Endothelial cell (in vitro differentiated cells): ENCODE results near the gene RTN3. TPM values are rescaled to one million over a fixed set of nuclear protein-coding genes. Genes with fewer than 3 reads are reported as not detected.

Experiments
- DNase-seq: peaks from one replicate; pipeline ENCODE4 v3.0.0; 2021; ENCODE audit warnings: low spot score
- H3K27ac Mint-ChIP-seq: one replicate; pipeline ENCODE4 v1.8.0; 2021; ENCODE audit warnings: mixed read lengths, inconsistent platforms; ENCODE audit not compliant: unreplicated experiment
- H3K27me3 Mint-ChIP-seq: one replicate; pipeline ENCODE4 v1.8.0; 2021; ENCODE audit warnings: mild to moderate bottlenecking, moderate library complexity, mixed read lengths, inconsistent platforms; ENCODE audit not compliant: unreplicated experiment
- H3K36me3 Mint-ChIP-seq: one replicate; pipeline ENCODE4 v1.8.0; 2021; ENCODE audit warnings: mild to moderate bottlenecking, low read depth, mixed read lengths, inconsistent platforms; ENCODE audit not compliant: unreplicated experiment
- H3K4me1 Mint-ChIP-seq: one replicate; pipeline ENCODE4 v1.8.0; 2021; ENCODE audit warnings: mild to moderate bottlenecking, mixed read lengths, inconsistent platforms; ENCODE audit not compliant: unreplicated experiment
- H3K4me3 Mint-ChIP-seq: one replicate; pipeline ENCODE4 v1.8.0; 2021; ENCODE audit warnings: mild to moderate bottlenecking, mixed read lengths, inconsistent platforms; ENCODE audit not compliant: unreplicated experiment
- H3K9me3 Mint-ChIP-seq: one replicate; pipeline ENCODE4 v1.8.0; 2021; ENCODE audit warnings: mixed read lengths, inconsistent platforms; ENCODE audit not compliant: unreplicated experiment
- CTCF ChIP-seq: fragments of 200-600 bp; sonication (generic); IDR thresholded peaks from one replicate; pipeline ENCODE4 v1.5.0; 2021; ENCODE audit warnings: antibody characterized with exemption; ENCODE audit not compliant: unreplicated experiment
- total RNA-seq: library from RNA; stranded (reverse); fragmentation: NEBNext Ultra II Directional; extraction: Animal tissue kit (Norgen Biotek cat#: 25700); gene quantifications from one replicate; pipeline ENCODE4 v1.2.1, GENCODE V29; 2021; ENCODE audit not compliant: unreplicated experiment

The RTN3 gene
- total RNA-seq, 1 donor from 2014 or later = 103 TPM

GRCh38 chr11:63800921-63801320 lies 119.6 kb downstream of the RTN3 start:
- Mint-ChIP-seq H3K27me3 (peaks cover 2% of the 10 kb centered on the region), H3K4me1 (peaks cover 3% of the 10 kb centered on the region), H3K9me3 (no peaks in the 10 kb centered on the region), H3K27ac (no peak overlapping the region), H3K36me3 (no peaks in the 10 kb centered on the region), H3K4me3 (no peak overlapping the region)
- TF ChIP-seq CTCF = no peak
- DNase-seq = no peak

GRCh38 chr11:63802637-63803414 lies 121.5 kb downstream of the RTN3 start:
- Mint-ChIP-seq H3K9me3 (no peaks in the 10 kb centered on the region), H3K27ac (no peak overlapping the region)

GRCh38 chr11:63804259-63804658 lies 123.0 kb downstream of the RTN3 start:
- H3K9me3 Mint-ChIP-seq = no peaks in the 10 kb centered on the region
- H3K27ac Mint-ChIP-seq = no peak overlapping the region
- H3K4me3 Mint-ChIP-seq = no peak overlapping the region
- H3K36me3 Mint-ChIP-seq = no peaks in the 10 kb centered on the region
- no peak for DNase-seq
- no peaks in the 10 kb centered on the region for H3K27me3 Mint-ChIP-seq
- no peak for TF ChIP-seq CTCF
- no peaks in the 10 kb centered on the region for H3K4me1 Mint-ChIP-seq

More at GRCh38 chr11:63802637-63803414, 121.5 kb downstream of the RTN3 start:
- Mint-ChIP-seq H3K4me1 (no peaks in the 10 kb centered on the region), H3K36me3 (no peaks in the 10 kb centered on the region), H3K27me3 (no peaks in the 10 kb centered on the region), H3K4me3 (no peak overlapping the region)
- no peak for DNase-seq
- no peak for TF ChIP-seq CTCF

GRCh38 chr11:63805844-63806415 lies 124.6 kb downstream of the RTN3 start:
- H3K4me3 Mint-ChIP-seq = no peak overlapping the region
- H3K9me3 Mint-ChIP-seq = no peaks in the 10 kb centered on the region
- no peaks in the 10 kb centered on the region for H3K36me3 Mint-ChIP-seq
- H3K27ac Mint-ChIP-seq = no peak overlapping the region
- no peaks in the 10 kb centered on the region for H3K4me1 Mint-ChIP-seq
- H3K27me3 Mint-ChIP-seq = no peaks in the 10 kb centered on the region
- TF ChIP-seq CTCF = no peak
- DNase-seq = no peak

Other genes with a start within 250 kb of the RTN3 start
- 3.8 TPM for gene PLAAT5, start 190.3 kb upstream of the RTN3 start, total RNA-seq
- 0.67 TPM for gene LGALS12, start 175.4 kb upstream of the RTN3 start, total RNA-seq
- gene PLAAT4, start 144.7 kb upstream of the RTN3 start, total RNA-seq = not detected
- gene PLAAT2, start 118.1 kb upstream of the RTN3 start, total RNA-seq = not detected
- 14.1 TPM for gene PLAAT3, start 67.1 kb upstream of the RTN3 start, total RNA-seq
- gene ATL3, start 10.1 kb upstream of the RTN3 start, total RNA-seq = 35.6 TPM
- 41.1 TPM for gene ZFTA, start 87.3 kb downstream of the RTN3 start, total RNA-seq
- gene SPINDOC, start 132.0 kb downstream of the RTN3 start, total RNA-seq = 55.3 TPM
- gene MARK2, start 157.6 kb downstream of the RTN3 start, total RNA-seq = 42.6 TPM
- 9.3 TPM for gene RCOR2, start 235.7 kb downstream of the RTN3 start, total RNA-seq